A673 (cell line): ENCODE data around the gene PFKFB4. TPM values are rescaled to one million over a fixed set of nuclear protein-coding genes. Genes with fewer than 3 reads are reported as not detected.

Experiments used
- BruUV-seq: library from RNA; stranded (reverse); fragments of 400-500 nt; replicated peaks from 2 replicates; lab custom pipeline; 2021; lab: Mats Ljungman, UMichigan
- CTCF ChIA-PET: fragments of 300-600 bp; sonication (Branson Sonifier 250); formaldehyde crosslinking; loops from one replicate; lab custom pipeline; 2022; ENCODE audit warnings: antibody characterized with exemption; lab: Charles Lee
- POLR2A ChIA-PET: fragments of 300-600 bp; sonication (Branson Sonifier 250); formaldehyde crosslinking; loops from one replicate; lab custom pipeline; 2022; ENCODE audit warnings: antibody characterized with exemption; ENCODE audit not compliant: low non-redundant PET; lab: Charles Lee
- DNase-seq: peaks from one replicate; pipeline ENCODE4 v3.0.0-alpha.2; 2015; ENCODE audit warnings: low spot score
- H3K27ac ChIP-seq: fragments of 200-600 bp; sonication (generic); 2 replicates; pipeline ENCODE4 v1.5.1; 2016; ENCODE audit warnings: mixed run types, low read depth, mild to moderate bottlenecking, mixed read lengths, antibody characterized with exemption, low read length; ENCODE audit not compliant: poor library complexity, severe bottlenecking
- H3K27me3 ChIP-seq: fragments of 200-600 bp; sonication (generic); replicated peaks from 2 replicates; pipeline ENCODE4 v1.6.1; 2017; ENCODE audit warnings: mixed run types, low read depth, mild to moderate bottlenecking, mixed read lengths, antibody characterized with exemption, low read length; ENCODE audit not compliant: insufficient read depth, poor library complexity
- H3K36me3 ChIP-seq: fragments of 200-600 bp; sonication (generic); 2 replicates; pipeline ENCODE4 v1.6.1; 2016; ENCODE audit warnings: mixed run types, mild to moderate bottlenecking, mixed read lengths, antibody characterized with exemption, low read length; ENCODE audit not compliant: insufficient read depth, poor library complexity, severe bottlenecking
- H3K4me1 ChIP-seq: fragments of 200-600 bp; sonication (generic); 2 replicates; pipeline ENCODE4 v1.6.1; 2017; ENCODE audit warnings: mixed run types, mild to moderate bottlenecking, mixed read lengths, antibody characterized with exemption, low read length; ENCODE audit not compliant: insufficient read depth, poor library complexity, severe bottlenecking
- H3K4me3 ChIP-seq: fragments of 200-600 bp; sonication (generic); 2 replicates; pipeline ENCODE4 v1.5.1; 2016; ENCODE audit warnings: low read depth, mixed run types, mild to moderate bottlenecking, mixed read lengths, low read length; ENCODE audit not compliant: poor library complexity, severe bottlenecking
- H3K9me3 ChIP-seq: fragments of 200-600 bp; sonication (generic); 2 replicates; pipeline ENCODE4 v1.6.1; 2016; ENCODE audit warnings: mixed run types, low read depth, mild to moderate bottlenecking, mixed read lengths, antibody characterized with exemption, low read length; ENCODE audit not compliant: poor library complexity, severe bottlenecking
- CTCF ChIP-seq: fragments of 300-800, 200-600 bp; sonication (generic); conservative IDR thresholded peaks from 2 replicates; pipeline ENCODE4 v1.5.1; 2017; ENCODE audit warnings: low read depth, mild to moderate bottlenecking, antibody characterized with exemption, low read length, moderate library complexity, mixed read lengths
- EZH2 ChIP-seq: fragments of 200-600 bp; sonication (generic); IDR thresholded peaks from 2 replicates; pipeline ENCODE4 v1.6.1; 2017; ENCODE audit warnings: borderline replicate concordance, low read depth, mild to moderate bottlenecking, mixed read lengths, antibody characterized with exemption, low read length; ENCODE audit not compliant: poor library complexity, severe bottlenecking
- intact Hi-C: fragments of 100-400 bp; cut with micrococcal nuclease; formaldehyde crosslinking; loops from one replicate; pipeline ENCODE4 v1.10.0; 2022; ENCODE audit not compliant: unreplicated experiment
- total RNA-seq: library from RNA; stranded (reverse); gene quantifications from 2 replicates; pipeline ENCODE4 v1.2.3, GENCODE V29; 2021

The PFKFB4 gene
- total RNA-seq, 1 experiment from 2014 or later = 5.0 TPM

GRCh38 chr3:48599509-48600285 lies 43.1 kb upstream of the PFKFB4 start:
- ChIA-PET POLR2A (no interaction called here), CTCF (no interaction called here)
- no peak for DNase-seq
- Histone ChIP-seq H3K4me3 (no peak overlapping the region), H3K4me1 (peaks cover 24% of the 10 kb centered on the region), H3K27me3 (no peaks in the 10 kb centered on the region), H3K9me3 (no peaks in the 10 kb centered on the region), H3K27ac (no peak overlapping the region), H3K36me3 (peaks cover 23% of the 10 kb centered on the region)
- BruUV-seq = no TSS peak
- TF ChIP-seq EZH2 = no peak
- TF ChIP-seq CTCF = no peak
- intact Hi-C loops = no loop called here

GRCh38 chr3:48599077-48599501 lies 42.5 kb upstream of the PFKFB4 start:
- Histone ChIP-seq H3K36me3 (peaks cover 17% of the 10 kb centered on the region), H3K4me1 (peaks cover 24% of the 10 kb centered on the region), H3K4me3 (no peak overlapping the region), H3K9me3 (no peaks in the 10 kb centered on the region), H3K27me3 (no peaks in the 10 kb centered on the region), H3K27ac (no peak overlapping the region)
- DNase-seq = no peak
- BruUV-seq = no TSS peak
- POLR2A ChIA-PET = no interaction called here
- TF ChIP-seq CTCF (no peak), EZH2 (no peak)
- intact Hi-C loops = no loop called here
- CTCF ChIA-PET = no interaction called here

GRCh38 chr3:48598323-48599076 lies 41.9 kb upstream of the PFKFB4 start:
- H3K4me3 ChIP-seq = no peak overlapping the region
- ChIA-PET POLR2A (interaction anchor here (0.5 kb wide), 1 partner anchor 114 kb away, joined by 3 read pairs; no protein-coding TSS in a partner anchor), CTCF (no interaction called here)
- TF ChIP-seq EZH2 = no peak
- TF ChIP-seq CTCF = no peak
- H3K9me3 ChIP-seq = no peaks in the 10 kb centered on the region
- DNase-seq = peak; percentile 61
- peaks cover 24% of the 10 kb centered on the region for H3K4me1 ChIP-seq
- H3K27ac ChIP-seq = peak overlapping the region; percentile 50
- no peaks in the 10 kb centered on the region for H3K27me3 ChIP-seq
- intact Hi-C loops = no loop called here
- H3K36me3 ChIP-seq = peaks cover 11% of the 10 kb centered on the region
- no TSS peak for BruUV-seq
